Activated T-cell treated with anti-CD3 and anti-CD28 coated beads for 24 hours (primary cell): ENCODE data around the gene NPBWR2.

Experiments used
- DNase-seq: peaks from one replicate; pipeline ENCODE4 v3.0.0-alpha.2; 2020; ENCODE audit warnings: low read depth

The NPBWR2 gene

GRCh38 chr20:64083804-64084684 lies 23.3 kb downstream of the NPBWR2 start, which contains the start of gene LKAAEAR1:
Gene LKAAEAR1, minus strand, starts transcription at chr20:64084398. Its CDS starts 179 bp downstream, at chr20:64084219.
- DNase-seq = no peak

DNA sequence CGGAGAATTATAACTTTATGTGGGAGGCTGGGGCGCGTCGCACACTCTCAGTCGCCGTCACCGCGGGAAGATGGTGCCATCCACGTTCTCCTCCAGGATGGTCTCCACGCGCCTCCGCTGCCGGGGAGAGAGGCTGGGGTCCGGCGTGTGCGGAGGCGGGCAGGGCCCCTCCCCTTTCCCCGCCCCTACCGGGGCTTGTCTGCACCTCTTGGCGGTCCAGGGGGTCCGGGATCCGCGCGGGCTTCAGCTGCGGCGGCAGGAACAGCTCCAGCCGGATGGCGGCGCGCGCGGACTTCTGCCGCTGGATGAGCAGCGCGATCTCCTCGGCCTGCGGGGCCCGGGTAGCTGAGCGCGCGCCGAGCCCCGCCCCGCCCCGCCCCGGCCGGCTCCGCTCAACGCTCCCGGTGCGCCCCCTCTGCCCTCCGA lies 24.0 kb downstream of the NPBWR2 start:
- peak; percentile 65 for DNase-seq

GRCh38 chr20:64082820-64083377 lies 24.5 kb downstream of the NPBWR2 start:
- no peak for DNase-seq

DNA sequence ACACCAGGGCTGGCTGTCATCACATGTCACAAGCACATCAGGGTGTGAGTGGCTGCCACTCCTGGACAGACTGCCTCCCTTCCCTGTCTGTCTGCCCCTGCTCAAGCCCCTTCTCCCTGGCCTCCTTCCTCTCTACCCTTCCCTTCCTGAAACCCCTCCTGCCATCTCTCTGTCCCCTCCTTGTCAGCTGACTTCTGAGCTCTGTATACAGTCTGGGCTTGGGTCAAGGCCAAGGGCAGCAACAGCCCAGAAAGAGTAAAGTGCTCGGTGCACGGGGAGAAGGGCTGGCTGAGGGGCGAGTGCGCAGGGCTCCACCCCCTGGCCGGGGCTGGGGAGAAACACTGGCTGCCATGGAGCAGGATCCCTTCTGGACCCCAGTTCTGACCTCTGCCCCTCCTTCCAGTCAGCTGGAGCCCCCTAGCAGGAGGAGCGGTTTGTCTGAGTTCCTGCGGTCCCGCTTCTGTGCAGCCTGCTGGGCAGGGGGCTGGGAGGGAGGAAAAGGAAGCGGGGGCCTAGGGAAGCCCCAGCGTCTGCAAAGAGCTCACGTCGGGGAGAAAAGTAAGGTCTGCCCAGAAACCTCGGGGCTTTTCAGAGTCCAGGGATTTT lies 25.1 kb downstream of the NPBWR2 start:
- no peak for DNase-seq

DNA sequence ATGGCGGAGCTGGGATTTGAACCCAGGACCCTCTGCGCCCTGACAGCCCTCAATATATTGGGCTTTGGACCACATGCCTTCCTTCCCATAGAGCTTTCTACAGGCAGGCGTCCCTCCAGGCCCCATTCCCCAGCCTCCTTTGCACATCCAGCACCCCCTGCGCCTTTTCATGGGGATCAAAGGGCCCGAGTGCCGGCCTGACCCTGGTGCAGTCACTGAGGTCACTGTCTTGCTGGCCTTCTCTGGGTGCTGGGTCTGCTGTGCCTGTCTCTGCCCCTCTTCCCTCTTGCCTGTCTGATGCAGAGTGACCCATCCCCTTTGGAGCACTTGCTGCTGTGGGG lies 25.8 kb downstream of the NPBWR2 start:
- DNase-seq = no peak

DNA sequence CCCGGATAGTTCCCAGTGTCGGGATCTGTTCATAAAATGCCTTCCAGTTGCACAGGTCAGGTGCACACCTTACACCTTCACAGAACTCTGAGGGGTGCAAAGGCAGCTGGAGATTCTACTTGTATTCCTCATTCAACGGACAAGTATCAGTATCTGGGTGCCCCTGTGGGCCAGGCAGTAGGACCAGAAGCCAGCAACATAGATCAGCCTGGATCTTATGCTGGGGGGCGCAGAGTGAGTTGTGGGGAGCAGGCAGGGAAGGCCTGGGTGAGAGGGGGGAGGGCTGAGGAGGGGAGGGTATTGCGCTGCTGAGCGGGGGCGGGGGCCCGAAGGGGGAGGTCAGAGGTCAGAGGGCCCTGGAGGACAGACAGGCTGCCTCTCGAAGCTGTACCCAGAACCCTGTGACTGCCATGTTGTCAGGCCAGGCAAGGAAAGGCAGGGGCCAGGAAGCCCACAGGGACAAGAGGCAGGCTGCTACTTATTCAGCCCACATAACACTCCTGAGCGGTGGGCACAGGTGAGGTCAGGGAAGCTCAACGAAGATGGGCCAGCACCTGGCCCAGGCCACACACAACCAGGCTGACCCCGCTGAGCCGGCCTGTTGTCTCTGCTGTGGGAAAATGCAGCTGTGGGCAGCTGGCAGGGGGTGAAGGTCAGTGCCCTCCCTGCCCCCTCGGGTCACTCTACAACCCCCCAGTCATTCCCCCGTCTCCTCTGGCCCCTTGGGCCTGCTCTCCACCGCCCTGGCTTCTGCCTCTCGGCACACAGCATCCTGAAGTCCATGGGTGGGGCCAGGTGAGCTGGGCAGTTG lies 26.3 kb downstream of the NPBWR2 start:
- DNase-seq = no peak

DNA sequence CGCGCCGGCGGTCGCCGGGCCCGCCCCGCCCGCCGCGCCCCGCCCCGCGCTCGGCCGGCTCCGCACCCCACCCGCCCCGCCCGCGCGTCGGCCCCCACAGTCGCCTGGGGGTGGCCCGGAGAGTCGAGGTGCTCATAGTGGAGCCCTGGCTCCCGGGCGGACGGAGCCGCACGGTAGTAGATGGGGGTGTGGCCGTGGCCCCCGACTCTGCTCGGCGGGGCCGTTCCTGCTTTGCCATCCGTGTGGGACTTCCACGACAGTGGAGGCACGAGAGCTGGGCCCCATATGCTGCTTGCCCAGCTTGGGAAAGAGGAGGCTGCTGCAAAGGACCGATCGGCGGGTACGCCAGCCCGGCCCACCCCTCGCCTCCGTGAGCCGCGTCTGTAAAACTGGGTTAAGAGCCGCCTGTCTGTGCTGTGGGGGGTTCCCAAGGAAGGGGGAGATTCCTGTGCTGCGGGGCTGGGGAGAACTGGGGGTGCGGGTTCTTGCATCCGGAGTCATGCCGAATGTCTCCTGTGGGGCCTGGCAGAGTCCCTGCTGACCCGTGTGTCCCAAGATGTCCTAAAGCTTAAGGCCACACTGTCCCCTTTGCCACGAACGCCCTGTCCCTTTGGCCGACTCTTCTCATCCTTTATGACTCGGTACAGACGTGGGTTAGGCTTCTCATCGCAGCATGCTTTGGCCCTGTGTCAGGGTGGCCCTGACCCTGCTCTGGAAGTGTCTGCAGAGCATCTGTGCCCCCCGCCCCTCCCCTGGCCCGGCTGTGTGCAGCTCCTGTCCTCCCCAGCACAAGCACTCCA lies 27.2 kb downstream of the NPBWR2 start, which contains the start of gene OPRL1:
TSS of gene OPRL1 (plus strand) at position 70 of the 800 bp plus-strand sequence. CDS start 12,639 bp downstream, outside the sequence.
- DNase-seq = no peak

- peak; percentile 59 for DNase-seq
Observed at GRCh38 chr20:64079273-64080012, 27.9 kb downstream of the NPBWR2 start, which contains the start of gene RGS19. Gene RGS19, minus strand, starts transcription at chr20:64079518. Its CDS starts 2,632 bp downstream, at chr20:64076886.

DNA sequence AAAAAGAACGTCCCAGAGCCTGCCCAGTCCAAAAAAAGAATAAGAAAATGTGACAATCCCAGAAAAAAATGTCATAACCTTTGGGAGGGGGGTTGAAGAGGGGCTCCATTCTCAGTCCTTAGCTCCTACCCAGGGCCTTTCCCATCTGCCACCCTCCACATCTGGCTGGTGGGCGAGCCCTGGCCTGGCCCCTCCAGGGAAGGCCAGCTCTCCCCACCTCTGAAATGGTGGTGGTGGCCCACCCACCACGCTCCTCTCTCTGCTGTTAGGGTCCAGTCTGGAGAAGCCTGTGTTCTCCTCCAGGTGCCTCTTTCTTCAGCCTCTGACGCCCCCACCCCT lies 28.5 kb downstream of the NPBWR2 start:
- DNase-seq = no peak

DNA sequence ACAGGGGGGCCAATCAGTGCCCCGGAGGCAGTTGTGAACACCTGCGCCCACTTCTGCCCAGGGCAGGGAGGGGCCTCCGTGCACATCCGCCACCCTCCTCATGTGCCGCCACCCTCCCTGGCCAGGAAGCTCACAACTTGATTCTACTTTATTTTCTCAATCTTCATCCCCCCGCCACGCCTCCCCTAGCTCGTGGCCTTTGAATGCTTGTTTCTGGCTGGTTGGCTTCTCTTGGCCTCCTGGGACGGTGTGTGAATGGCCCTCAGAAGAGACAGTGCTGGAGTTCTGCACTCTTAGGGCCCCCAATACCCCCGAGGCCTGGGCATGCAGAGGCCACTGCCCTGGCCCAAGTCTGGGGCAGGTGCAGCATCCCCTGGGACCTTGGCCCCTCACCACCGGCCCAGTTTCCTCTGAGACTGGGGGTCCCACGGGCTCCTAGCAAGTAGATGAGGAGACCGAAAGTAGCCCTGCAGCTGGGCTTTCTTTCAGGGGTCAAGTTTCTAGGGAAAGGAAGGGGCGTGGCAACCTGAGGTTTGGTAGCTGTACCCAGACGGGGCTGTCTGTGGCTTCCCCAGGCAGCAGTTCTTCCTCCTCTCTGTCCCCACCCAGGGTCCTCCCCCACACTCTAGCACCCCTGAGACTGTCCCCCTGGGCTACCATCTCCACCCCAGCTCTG lies 29.4 kb downstream of the NPBWR2 start:
- no peak for DNase-seq

DNA sequence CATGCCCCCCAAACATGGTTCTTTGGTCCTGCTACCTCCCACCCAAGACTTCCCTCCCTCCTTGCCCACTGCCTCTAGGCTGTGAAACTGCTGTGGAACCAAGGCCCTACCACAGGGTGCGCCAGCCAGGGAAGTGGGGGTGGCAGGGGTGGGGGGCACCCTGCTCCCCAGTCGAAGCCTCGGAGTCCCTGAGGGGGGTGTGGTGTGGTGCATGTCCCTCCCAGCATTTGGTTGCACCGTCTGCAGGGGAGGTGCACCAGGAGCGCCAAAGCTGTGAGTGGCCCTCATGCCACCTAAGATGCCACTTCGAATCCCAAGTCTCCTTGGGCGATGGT lies 29.9 kb downstream of the NPBWR2 start:
- DNase-seq = no peak

GRCh38 chr20:64077094-64077493 lies 30.3 kb downstream of the NPBWR2 start:
- no peak for DNase-seq

- DNase-seq = no peak
Observed at GRCh38 chr20:64076061-64076997, 31.0 kb downstream of the NPBWR2 start.

DNA sequence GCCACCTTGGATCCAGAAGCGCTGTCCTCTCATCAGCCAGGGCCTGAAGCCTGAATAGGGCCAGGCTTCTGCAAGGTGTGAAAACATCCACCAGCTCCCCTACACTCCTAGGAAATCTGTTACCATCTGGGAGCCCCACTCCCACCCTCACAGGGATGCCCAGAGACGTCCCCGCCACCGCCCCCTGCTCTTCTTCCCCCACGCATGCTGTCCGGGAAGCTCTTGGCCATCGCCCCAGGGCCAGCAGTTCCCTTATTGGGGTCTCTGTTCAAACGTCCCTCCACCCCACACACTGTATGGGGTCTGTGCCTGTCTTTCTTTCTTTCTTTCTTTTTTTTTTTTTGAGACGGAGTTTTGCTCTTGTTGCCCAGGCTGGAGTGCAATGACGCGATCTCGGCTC lies 31.8 kb downstream of the NPBWR2 start:
- DNase-seq = no peak

GRCh38 chr20:64074963-64075362 lies 32.4 kb downstream of the NPBWR2 start:
- no peak for DNase-seq

GRCh38 chr20:64074184-64074789 lies 33.1 kb downstream of the NPBWR2 start:
- DNase-seq = no peak

- no peak for DNase-seq
Observed at GRCh38 chr20:64073476-64074183, 33.7 kb downstream of the NPBWR2 start.

DNA sequence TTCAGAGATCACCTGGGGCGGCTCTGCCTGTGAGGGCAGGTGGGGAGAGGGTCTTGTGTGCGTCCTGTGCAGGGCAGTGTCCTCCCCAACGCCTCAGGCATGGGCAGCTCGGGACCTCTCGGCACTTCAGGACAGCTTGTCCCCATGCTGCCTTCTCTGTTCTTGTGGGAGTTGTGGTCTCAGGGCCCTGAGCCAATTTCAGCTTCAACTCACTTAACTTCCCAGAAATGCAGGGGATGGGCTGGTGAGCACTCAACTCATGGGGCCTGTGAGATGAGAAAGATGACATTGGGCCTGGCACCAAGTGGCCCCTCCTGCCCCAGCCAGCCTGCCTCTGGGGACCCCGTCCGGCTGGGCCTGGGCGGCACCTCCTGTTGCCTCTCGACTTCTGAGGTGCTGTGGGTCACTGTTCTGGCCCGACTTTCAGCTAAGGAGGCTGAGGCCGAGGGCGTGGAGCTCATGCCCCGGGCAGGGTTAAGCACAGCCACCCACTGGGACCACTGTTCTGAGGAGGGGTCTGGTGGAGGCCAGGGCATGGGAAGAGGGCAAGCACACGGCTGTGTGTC lies 34.8 kb downstream of the NPBWR2 start:
- no peak for DNase-seq
